PC-3 (cell line): ENCODE data around the gene OR2AJ1.

Source experiments
- EZH2 ChIP-seq: fragments of 300-600 bp; sonication (generic); IDR thresholded peaks from one replicate; pipeline ENCODE4 v1.6.1; 2017; ENCODE audit warnings: antibody characterized with exemption, mild to moderate bottlenecking, low read length; ENCODE audit not compliant: unreplicated experiment
- EZH2phosphoT487 ChIP-seq: fragments of 300-600 bp; sonication (generic); IDR thresholded peaks from 2 replicates; pipeline ENCODE4 v1.6.1; 2018; ENCODE audit warnings: mild to moderate bottlenecking, antibody characterized with exemption, low read length, borderline replicate concordance
- TF ChIP-seq, protein P1 (sequence below): fragments of 300-600 bp; sonication (generic); conservative IDR thresholded peaks from 2 replicates; pipeline ENCODE4 v1.5.1; 2017; ENCODE audit warnings: antibody characterized with exemption, low read depth, mild to moderate bottlenecking, low read length

DNA sequence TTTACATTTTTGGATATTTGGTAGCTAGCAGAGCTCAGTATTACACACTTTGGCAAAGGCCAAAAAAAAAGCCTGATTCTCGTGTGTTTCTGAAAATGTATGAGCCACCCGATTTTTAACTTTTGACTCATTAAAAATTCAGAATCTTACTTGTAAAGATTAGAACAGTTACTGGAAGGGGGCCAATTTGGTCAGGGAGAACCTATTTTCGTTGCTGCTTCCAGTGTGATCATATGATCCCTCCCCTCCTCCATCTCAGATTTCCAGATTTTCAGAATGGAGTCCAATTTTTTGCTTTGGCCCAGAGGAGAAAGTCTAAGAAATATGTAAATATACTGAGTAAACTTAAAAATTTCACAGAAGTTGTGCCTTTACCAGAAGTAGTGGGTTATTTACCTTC lies 37.1 kb downstream of the OR2AJ1 start:
- TF ChIP-seq, protein P1, sequence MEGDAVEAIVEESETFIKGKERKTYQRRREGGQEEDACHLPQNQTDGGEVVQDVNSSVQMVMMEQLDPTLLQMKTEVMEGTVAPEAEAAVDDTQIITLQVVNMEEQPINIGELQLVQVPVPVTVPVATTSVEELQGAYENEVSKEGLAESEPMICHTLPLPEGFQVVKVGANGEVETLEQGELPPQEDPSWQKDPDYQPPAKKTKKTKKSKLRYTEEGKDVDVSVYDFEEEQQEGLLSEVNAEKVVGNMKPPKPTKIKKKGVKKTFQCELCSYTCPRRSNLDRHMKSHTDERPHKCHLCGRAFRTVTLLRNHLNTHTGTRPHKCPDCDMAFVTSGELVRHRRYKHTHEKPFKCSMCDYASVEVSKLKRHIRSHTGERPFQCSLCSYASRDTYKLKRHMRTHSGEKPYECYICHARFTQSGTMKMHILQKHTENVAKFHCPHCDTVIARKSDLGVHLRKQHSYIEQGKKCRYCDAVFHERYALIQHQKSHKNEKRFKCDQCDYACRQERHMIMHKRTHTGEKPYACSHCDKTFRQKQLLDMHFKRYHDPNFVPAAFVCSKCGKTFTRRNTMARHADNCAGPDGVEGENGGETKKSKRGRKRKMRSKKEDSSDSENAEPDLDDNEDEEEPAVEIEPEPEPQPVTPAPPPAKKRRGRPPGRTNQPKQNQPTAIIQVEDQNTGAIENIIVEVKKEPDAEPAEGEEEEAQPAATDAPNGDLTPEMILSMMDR: no peak
- TF ChIP-seq EZH2phosphoT487: no peak
- no peak for TF ChIP-seq EZH2
